Frontal cortex (tissue), 4 donors: Measurements from ENCODE around the gene HSF2BP. TPM values are rescaled to one million over a fixed set of nuclear protein-coding genes. Genes with fewer than 3 reads are reported as not detected.
"Not testable (repeated sequence)": the region's sequence is repeated elsewhere in the genome, so short reads cannot be mapped to it uniquely, and the experiment has no call there.

ENCODE experiments used
- DNase-seq, 2 donors: peaks; one replicate each; pipeline ENCODE4 v3.0.0; 2012; ENCODE audit warnings: low spot score in 2 of 2
- FAIRE-seq: peaks from 2 replicates; lab custom pipeline; 2012; peaks lifted over from hg19 to GRCh38; lab: Jason Lieb, UNC
- total RNA-seq: library from RNA; depleted of rRNA; stranded (reverse); fragments of >200 nt; gene quantifications from one replicate; pipeline ENCODE4 v1.2.3, GENCODE V29; 2014
- donor health status: control.
- donor health status: control.
- donor health status: control.

Gene HSF2BP
- total RNA-seq, 1 donor from 2014 or later, result 2.0 TPM

DNA sequence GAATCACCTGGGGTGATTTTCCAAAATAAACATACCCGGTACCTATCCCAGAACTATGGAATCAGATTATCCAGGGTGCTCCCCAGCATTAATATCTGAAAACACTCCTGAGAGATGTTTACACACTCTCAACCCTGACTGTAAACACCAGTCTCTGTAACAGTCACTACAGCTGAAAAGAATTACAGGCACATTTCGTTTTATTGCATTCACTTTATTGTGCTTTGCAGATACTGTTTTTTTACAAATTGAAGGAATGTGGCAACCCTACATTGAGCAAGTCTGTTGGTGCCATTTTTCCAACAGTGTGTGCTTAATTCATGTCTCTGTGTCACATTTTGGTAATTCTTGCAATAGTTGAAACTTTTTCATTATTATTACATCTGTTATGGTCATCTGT is 31.8 kb downstream of the HSF2BP start:
- no peak for DNase-seq
- FAIRE-seq, result no peak

DNA sequence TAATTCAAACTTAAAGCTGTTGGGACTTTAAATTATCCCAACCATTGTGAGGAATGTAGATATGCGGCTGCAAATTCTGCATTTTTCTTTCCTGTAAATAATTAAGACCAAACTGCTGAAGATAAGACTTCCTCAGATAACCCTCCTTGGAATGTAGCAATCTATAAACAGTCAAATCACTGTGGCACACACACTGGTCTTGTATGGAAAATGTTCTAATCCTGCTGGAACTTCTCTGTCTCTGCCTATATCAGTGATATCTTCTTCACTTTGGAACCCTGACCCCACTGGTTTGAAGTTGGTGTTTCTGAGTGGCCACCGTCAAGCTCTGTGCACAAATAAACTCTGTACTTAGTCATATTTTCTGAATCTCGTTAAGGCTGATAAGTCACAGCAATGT is 32.9 kb downstream of the HSF2BP start:
- FAIRE-seq (no peak), DNase-seq (no peak)

- FAIRE-seq (no peak), DNase-seq (no peak)
Measured at GRCh38 chr21:43624339-43624738, 34.9 kb downstream of the HSF2BP start.

DNA sequence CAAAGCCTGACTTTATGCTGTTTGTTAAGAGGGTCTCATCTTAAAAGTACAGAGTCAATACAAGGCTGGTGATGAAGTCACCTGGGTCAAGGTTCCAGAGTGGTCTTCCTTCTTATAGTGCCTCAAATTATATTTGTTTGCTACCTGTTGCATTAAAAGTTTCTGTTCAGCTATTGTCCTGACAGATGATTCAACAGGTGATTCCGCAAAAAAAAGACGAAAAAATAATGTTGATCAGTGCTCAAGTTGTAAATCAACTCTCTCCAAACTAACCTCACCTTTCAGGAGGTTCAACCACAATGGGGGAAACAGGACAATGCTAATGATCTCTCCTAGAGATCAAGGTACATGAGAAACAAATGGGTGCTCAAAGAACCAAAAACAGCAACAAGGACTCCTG is 35.7 kb downstream of the HSF2BP start:
- FAIRE-seq (no peak), DNase-seq (no peak)

DNA sequence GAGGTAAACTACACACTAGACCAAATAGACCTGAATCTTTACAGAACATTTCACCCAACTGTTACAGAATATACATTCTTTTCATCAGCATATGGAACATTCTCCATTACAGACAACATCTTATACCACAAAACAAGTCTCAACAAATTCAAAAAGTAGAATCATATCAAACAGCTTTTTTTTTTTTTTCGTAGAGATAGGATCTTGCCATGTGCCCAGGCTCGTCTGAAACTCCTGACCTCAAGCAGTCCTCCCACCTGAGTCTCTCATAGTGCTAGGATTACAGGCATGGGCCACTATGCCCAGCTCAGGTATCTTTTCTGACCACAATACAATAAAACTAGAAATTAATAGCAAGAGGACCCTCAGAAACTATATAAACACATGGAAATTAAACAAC is 36.5 kb downstream of the HSF2BP start:
- no peak for DNase-seq
- FAIRE-seq, result no peak

GRCh38 chr21:43619856-43620255 is 39.4 kb downstream of the HSF2BP start:
- no peak for FAIRE-seq
- DNase-seq, result no peak

- no peak for FAIRE-seq
- no peak for DNase-seq
Measured at GRCh38 chr21:43619344-43619743, 39.9 kb downstream of the HSF2BP start.

GRCh38 chr21:43618940-43619339 is 40.3 kb downstream of the HSF2BP start:
- FAIRE-seq (no peak), DNase-seq (no peak)

- not testable (repeated sequence) for FAIRE-seq, DNase-seq
Measured at GRCh38 chr21:43616861-43617260, 42.4 kb downstream of the HSF2BP start.

DNA sequence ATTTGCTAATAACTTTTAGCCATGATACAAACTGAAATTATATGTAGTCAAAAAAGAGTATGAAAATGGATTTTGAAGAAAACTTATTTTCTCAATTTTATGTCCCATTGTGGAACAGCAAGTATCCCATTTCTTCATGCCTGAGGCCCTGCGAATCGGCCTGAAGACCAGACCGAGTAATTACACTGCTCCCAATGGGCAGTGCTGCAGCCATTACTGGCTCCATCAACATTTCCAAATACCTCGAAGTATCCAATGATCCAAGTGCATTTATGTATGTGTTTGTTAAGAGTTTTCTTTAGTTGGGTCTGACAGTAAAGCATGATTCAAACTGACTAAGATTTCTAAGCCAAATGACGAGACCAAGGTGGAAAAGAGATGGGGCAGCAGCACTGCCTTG is 44.4 kb downstream of the HSF2BP start:
- DNase-seq, result no peak
- FAIRE-seq, result no peak

DNA sequence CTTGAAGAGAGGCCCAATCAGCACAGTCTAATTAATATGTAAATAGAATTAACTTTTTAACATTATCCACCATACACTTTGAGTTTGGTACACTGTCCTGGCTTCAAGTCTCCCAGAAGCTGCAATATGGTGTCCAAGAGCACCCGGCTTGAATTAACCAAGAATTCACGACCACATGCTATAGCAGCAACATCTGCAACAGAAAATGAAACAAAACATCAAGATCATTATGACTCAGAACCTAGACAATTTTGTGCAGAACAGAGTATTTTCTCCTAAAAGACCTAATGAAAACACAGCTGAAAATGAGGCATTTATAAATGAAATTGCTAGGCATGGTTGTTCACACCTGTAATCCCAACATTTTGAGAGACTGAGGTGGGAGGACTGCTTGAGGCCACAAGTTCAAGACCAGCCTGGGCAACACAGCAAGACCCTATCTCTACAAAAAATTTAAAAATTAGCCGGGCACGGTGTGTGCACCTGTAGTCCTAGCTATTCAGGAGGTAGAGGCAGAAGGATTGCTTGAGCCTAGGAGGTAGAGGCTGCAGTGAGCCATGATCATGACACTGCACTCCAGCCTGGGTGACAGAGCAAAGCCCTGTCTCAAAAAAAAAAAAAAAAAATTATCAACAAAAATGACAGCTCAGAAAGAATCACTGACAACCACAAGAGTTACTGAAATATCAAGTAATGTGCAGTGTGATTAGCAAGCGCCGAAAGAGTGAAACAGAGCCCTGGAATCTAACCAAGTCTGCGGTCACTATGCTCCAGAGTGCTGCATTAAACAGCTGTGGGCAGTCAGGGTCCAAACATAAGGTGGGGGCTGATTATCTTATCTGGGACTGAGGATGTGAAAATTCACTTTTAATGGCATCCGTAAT is 45.3 kb downstream of the HSF2BP start:
- DNase-seq, result no peak
- no peak for FAIRE-seq

GRCh38 chr21:43611598-43612369 is 47.5 kb downstream of the HSF2BP start:
- DNase-seq (peak; percentile 26 to 54), FAIRE-seq (no peak)

GRCh38 chr21:43609501-43610340 is 49.6 kb downstream of the HSF2BP start:
- no peak for DNase-seq
- no peak for FAIRE-seq

GRCh38 chr21:43608664-43609063 is 50.6 kb downstream of the HSF2BP start:
- DNase-seq (no peak), FAIRE-seq (no peak)

- no peak for FAIRE-seq
- no peak for DNase-seq
Measured at GRCh38 chr21:43608225-43608624, 51.1 kb downstream of the HSF2BP start.

GRCh38 chr21:43605320-43606215 is 53.7 kb downstream of the HSF2BP start:
- DNase-seq, result no peak
- FAIRE-seq, result no peak

GRCh38 chr21:43604505-43605204 is 54.6 kb downstream of the HSF2BP start:
- no peak for FAIRE-seq
- DNase-seq, result no peak

- DNase-seq (no peak), FAIRE-seq (no peak)
Measured at GRCh38 chr21:43603641-43604504, 55.4 kb downstream of the HSF2BP start.
